SU-DHL-6 (cell line): ENCODE measurements around the gene FHOD3.

Experiments used
- H2AFZ ChIP-seq: fragments of 200-600 bp; sonication (generic); 2 replicates; pipeline ENCODE4 v1.6.1; 2014; ENCODE audit warnings: low read depth, mild to moderate bottlenecking, moderate library complexity, mixed read lengths, antibody characterized with exemption, low read length; ENCODE audit not compliant: severe bottlenecking
- H3F3A ChIP-seq: fragments of 200-600 bp; shearing (Covaris generic); 2 replicates; pipeline ENCODE4 v1.6.0; 2016; ENCODE audit warnings: antibody characterized with exemption, mild to moderate bottlenecking; ENCODE audit not compliant: insufficient read depth
- H3K27ac ChIP-seq: fragments of 200-600 bp; sonication (generic); 2 replicates; pipeline ENCODE4 v1.5.1; 2016; ENCODE audit warnings: low read depth, mild to moderate bottlenecking, low read length, moderate library complexity, mixed read lengths
- H3K27me3 ChIP-seq: fragments of 200-600 bp; sonication (generic), shearing (Covaris generic); 2 replicates; pipeline ENCODE4 v1.6.0; 2014; ENCODE audit warnings: mild to moderate bottlenecking, low read length
- H3K36me3 ChIP-seq: fragments of 200-600 bp; sonication (generic); 2 replicates; pipeline ENCODE4 v1.6.1; 2014; ENCODE audit warnings: mild to moderate bottlenecking, low read length, mixed read lengths
- H3K4me2 ChIP-seq: fragments of 300-600, 200-600 bp; shearing (Covaris generic), sonication (generic); 2 replicates; pipeline ENCODE4 v1.6.0; 2014; ENCODE audit warnings: low read length, low read depth, mild to moderate bottlenecking; ENCODE audit not compliant: poor library complexity, severe bottlenecking
- H3K4me3 ChIP-seq: fragments of 200-600 bp; sonication (generic); 2 replicates; pipeline ENCODE4 v1.5.1; 2014; ENCODE audit warnings: antibody characterized with exemption, low read length, mild to moderate bottlenecking, mixed read lengths; ENCODE audit not compliant: insufficient read depth, poor library complexity, severe bottlenecking
- H3K79me2 ChIP-seq: fragments of 200-600 bp; sonication (generic); 2 replicates; pipeline ENCODE4 v1.6.1; 2014; ENCODE audit warnings: mild to moderate bottlenecking, low read length, moderate library complexity; ENCODE audit not compliant: insufficient read depth
- H3K9ac ChIP-seq: fragments of 200-600 bp; sonication (generic); 2 replicates; pipeline ENCODE4 v1.7.0; 2014; ENCODE audit warnings: mild to moderate bottlenecking, low read length
- H3K9me2 ChIP-seq: fragments of 200-600 bp; sonication (generic); replicated peaks from 2 replicates; pipeline ENCODE4 v1.6.1; 2014; ENCODE audit warnings: low read length; ENCODE audit not compliant: insufficient read depth
- H3K9me3 ChIP-seq: fragments of 200-600 bp; sonication (generic); 2 replicates; pipeline ENCODE4 v1.6.1; 2014; ENCODE audit warnings: low read length, mixed read lengths; ENCODE audit not compliant: insufficient read depth
- H4K20me1 ChIP-seq: fragments of 200-600 bp; sonication (generic); 2 replicates; pipeline ENCODE4 v1.6.1; 2014; ENCODE audit warnings: low read depth, mild to moderate bottlenecking, antibody characterized with exemption, low read length, moderate library complexity, mixed read lengths
- EZH2phosphoT487 ChIP-seq: fragments of 200-600 bp; sonication (generic), shearing (Covaris generic); conservative IDR thresholded peaks from 2 replicates; pipeline ENCODE4 v1.6.1; 2018; ENCODE audit warnings: mild to moderate bottlenecking, antibody characterized with exemption, low read length, moderate library complexity, mixed read lengths
- TF ChIP-seq, protein P1 (sequence below): fragments of 200-600 bp; sonication (generic); IDR thresholded peaks from one replicate; pipeline ENCODE4 v1.5.1; 2017; ENCODE audit warnings: antibody characterized with exemption, mild to moderate bottlenecking, low read length, moderate library complexity; ENCODE audit not compliant: insufficient read depth, poor library complexity, severe bottlenecking

FHOD3 gene

DNA sequence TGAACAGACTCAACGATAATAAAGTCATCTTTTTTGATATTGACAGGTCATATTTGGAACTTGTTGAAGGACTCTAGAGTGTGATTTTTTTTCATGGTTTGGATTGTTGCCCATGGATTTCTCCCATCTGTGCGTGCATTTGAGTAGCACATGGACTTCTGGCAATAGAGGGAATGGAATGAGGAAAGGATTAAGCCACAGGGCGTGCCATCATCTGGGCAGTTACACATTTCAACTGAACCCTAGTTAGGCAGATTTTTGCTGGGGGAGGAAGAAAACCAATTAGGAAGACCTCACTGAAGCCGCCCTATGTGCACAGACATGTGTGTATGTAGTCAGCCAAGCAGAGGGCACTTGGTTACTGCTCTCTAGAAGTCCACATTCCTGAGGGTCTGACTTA is 458.7 kb downstream of the FHOD3 start:
- TF ChIP-seq EZH2phosphoT487: no peak
- TF ChIP-seq, protein P1, sequence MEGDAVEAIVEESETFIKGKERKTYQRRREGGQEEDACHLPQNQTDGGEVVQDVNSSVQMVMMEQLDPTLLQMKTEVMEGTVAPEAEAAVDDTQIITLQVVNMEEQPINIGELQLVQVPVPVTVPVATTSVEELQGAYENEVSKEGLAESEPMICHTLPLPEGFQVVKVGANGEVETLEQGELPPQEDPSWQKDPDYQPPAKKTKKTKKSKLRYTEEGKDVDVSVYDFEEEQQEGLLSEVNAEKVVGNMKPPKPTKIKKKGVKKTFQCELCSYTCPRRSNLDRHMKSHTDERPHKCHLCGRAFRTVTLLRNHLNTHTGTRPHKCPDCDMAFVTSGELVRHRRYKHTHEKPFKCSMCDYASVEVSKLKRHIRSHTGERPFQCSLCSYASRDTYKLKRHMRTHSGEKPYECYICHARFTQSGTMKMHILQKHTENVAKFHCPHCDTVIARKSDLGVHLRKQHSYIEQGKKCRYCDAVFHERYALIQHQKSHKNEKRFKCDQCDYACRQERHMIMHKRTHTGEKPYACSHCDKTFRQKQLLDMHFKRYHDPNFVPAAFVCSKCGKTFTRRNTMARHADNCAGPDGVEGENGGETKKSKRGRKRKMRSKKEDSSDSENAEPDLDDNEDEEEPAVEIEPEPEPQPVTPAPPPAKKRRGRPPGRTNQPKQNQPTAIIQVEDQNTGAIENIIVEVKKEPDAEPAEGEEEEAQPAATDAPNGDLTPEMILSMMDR: no peak
- Histone ChIP-seq H3K36me3 (no peaks in the 10 kb centered on the region), H4K20me1 (no peaks in the 10 kb centered on the region), H2AFZ (no peak overlapping the region), H3K4me2 (no peak overlapping the region), H3K9ac (no peak overlapping the region), H3K27ac (no peak overlapping the region), H3K9me3 (no peaks in the 10 kb centered on the region), H3K4me3 (no peak overlapping the region), H3F3A (no peaks in the 10 kb centered on the region), H3K27me3 (no peaks in the 10 kb centered on the region), H3K9me2 (no peaks in the 10 kb centered on the region), H3K79me2 (no peaks in the 10 kb centered on the region)

DNA sequence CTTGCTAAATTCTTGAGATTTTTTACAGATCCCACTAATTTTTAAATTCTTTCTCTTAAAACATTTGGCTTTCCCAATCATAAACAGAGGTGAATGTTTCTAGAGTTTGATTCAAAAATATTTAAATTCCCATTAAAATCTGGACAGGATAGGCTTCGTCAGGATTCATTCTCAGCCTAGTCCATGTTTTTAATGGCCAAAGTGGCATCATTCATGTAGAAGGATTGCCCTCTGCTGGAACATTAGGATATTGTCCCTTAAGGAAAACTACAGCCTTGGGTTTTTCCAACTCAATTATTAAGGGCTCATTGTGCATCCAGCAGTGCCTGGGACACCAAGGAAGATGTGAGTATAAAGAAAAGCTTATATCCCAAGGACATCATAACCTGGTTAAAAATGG is 459.6 kb downstream of the FHOD3 start:
- Histone ChIP-seq H3K79me2 (no peaks in the 10 kb centered on the region), H3K27me3 (no peaks in the 10 kb centered on the region), H3K9me2 (no peaks in the 10 kb centered on the region), H4K20me1 (no peaks in the 10 kb centered on the region), H3K27ac (no peak overlapping the region), H3K9me3 (no peaks in the 10 kb centered on the region), H3F3A (no peaks in the 10 kb centered on the region), H3K36me3 (no peaks in the 10 kb centered on the region), H3K4me2 (no peak overlapping the region), H3K9ac (no peak overlapping the region), H2AFZ (no peak overlapping the region), H3K4me3 (no peak overlapping the region)
- no peak for TF ChIP-seq EZH2phosphoT487
- TF ChIP-seq, protein P1: peak; percentile 57

DNA sequence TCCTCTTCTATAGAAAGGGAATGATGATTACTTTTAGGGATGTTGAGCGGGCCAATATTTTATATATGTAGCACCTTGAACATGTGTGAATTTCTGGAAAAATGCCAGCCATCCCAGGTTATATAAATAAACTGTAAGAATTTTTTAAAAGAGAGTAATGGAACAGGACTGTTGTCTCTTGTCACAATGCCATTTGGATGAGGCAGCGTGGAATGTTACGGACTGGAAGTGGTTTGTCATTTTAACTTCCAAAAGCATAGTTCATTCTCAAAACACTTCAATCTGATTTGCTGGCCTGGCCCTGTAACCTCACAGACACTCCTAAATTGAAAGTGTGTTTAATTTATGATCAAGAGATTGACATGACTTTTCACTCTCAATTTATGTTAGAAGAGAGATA is 460.5 kb downstream of the FHOD3 start:
- Histone ChIP-seq H4K20me1 (no peaks in the 10 kb centered on the region), H3K4me2 (no peak overlapping the region), H3K9me2 (no peaks in the 10 kb centered on the region), H3K36me3 (no peaks in the 10 kb centered on the region), H3K27me3 (no peaks in the 10 kb centered on the region), H3K79me2 (no peaks in the 10 kb centered on the region), H2AFZ (no peak overlapping the region), H3K9me3 (no peaks in the 10 kb centered on the region), H3F3A (no peaks in the 10 kb centered on the region), H3K27ac (no peak overlapping the region), H3K4me3 (no peak overlapping the region), H3K9ac (no peak overlapping the region)
- no peak for TF ChIP-seq EZH2phosphoT487
- TF ChIP-seq, protein P1: no peak

DNA sequence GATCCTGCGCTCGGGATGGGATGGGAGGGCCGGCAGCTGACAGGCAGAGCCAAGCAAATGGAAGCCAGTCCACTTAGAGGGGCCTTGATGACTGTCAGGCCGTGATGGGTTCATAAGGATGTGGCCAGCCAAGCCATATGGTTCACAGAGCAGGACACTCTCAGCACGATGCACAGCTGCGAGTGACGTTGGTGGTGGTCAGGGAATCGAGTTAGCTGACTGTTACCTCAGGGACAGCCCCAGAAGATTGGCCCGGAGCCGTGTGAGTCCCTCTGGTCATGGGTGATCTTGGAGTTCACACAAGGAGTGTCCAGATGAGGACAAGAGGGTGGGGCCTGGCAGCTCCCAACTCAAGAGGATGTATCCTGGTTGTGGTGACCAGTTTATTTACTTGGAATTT is 461.1 kb downstream of the FHOD3 start:
- Histone ChIP-seq H3K9me2 (no peaks in the 10 kb centered on the region), H3K9ac (no peak overlapping the region), H3F3A (no peaks in the 10 kb centered on the region), H4K20me1 (no peaks in the 10 kb centered on the region), H3K79me2 (no peaks in the 10 kb centered on the region), H2AFZ (no peak overlapping the region), H3K4me2 (no peak overlapping the region), H3K27ac (no peak overlapping the region), H3K27me3 (no peaks in the 10 kb centered on the region), H3K4me3 (no peak overlapping the region), H3K36me3 (no peaks in the 10 kb centered on the region), H3K9me3 (no peaks in the 10 kb centered on the region)
- TF ChIP-seq, protein P1: no peak
- TF ChIP-seq EZH2phosphoT487: no peak
